Ascending aorta (tissue), 2 donors: ENCODE results near the gene STIM2. TPM values are rescaled to one million over a fixed set of nuclear protein-coding genes. Genes with fewer than 3 reads are reported as not detected.

Experiments
- DNase-seq, 2 donors: peaks; one replicate each; pipeline ENCODE4 v3.0.0-alpha.2; 2019; ENCODE audit warnings: low spot score in 2 of 2
- H3K27ac ChIP-seq, 2 donors: fragments of 200-600 bp; sonication (generic); one replicate each; pipeline ENCODE4 v1.5.1; 2016 to 2017; ENCODE audit warnings: mild to moderate bottlenecking in 1 of 2
- H3K27me3 ChIP-seq: fragments of 200-600 bp; sonication (generic); one replicate; pipeline ENCODE4 v1.5.1; 2017
- H3K36me3 ChIP-seq, 2 donors: fragments of 200-600 bp; sonication (generic); one replicate each; pipeline ENCODE4 v1.5.1; 2016
- H3K4me1 ChIP-seq, 2 donors: fragments of 200-600 bp; sonication (generic); one replicate each; pipeline ENCODE4 v1.5.1; 2016 to 2017; ENCODE audit warnings: mild to moderate bottlenecking in 1 of 2
- H3K4me3 ChIP-seq, 2 donors: fragments of 200-600 bp; sonication (generic); one replicate each; pipeline ENCODE4 v1.5.1; 2016 to 2017; ENCODE audit warnings: mild to moderate bottlenecking in 1 of 2
- H3K9me3 ChIP-seq, 2 donors: fragments of 200-600 bp; sonication (generic); one replicate each; pipeline ENCODE4 v1.5.1; 2016
- CTCF ChIP-seq, 3 experiments: fragments of 200-600 bp in 2 of 3; fragments of 450-650 bp in 1 of 3; sonication (generic) in 2 of 3; IDR thresholded peaks; one replicate each; pipeline ENCODE4 v1.5.1; 2016 to 2019; ENCODE audit warnings: antibody characterized with exemption in 3 of 3, mild to moderate bottlenecking in 1 of 3, moderate library complexity in 1 of 3
- intact Hi-C: fragments of 100-400 bp; cut with DNase I; formaldehyde crosslinking; loops from one replicate; pipeline ENCODE4 v1.15.1; 2023
- total RNA-seq: library from RNA; depleted of rRNA; stranded (reverse); fragments of >200 nt; gene quantifications from one replicate; pipeline ENCODE4 v1.1.0, GENCODE V29; 2016

The STIM2 gene
- total RNA-seq, 1 donor from 2014 or later, result 17.2 TPM

GRCh38 chr4:26999689-27000088 lies 139.0 kb downstream of the STIM2 start:
- no peaks in the 10 kb centered on the region for H3K27me3 ChIP-seq
- no peak for DNase-seq
- intact Hi-C loops, result loop anchor here (10.0 kb wide), 1 partner anchor 675 kb away; the partner anchor contains the start of gene RBPJ
- H3K4me3 ChIP-seq, result no peak overlapping the region
- no peak overlapping the region for H3K27ac ChIP-seq
- H3K4me1 ChIP-seq, result no peaks in the 10 kb centered on the region
- H3K9me3 ChIP-seq, result no peaks in the 10 kb centered on the region
- peaks cover 0 to 2% of the 10 kb centered on the region in 2 donors for H3K36me3 ChIP-seq
- TF ChIP-seq CTCF (IDR thresholded peaks at IDR 0.05), result no peak

GRCh38 chr4:27000122-27000521 lies 139.5 kb downstream of the STIM2 start:
- Histone ChIP-seq H3K27ac (no peak overlapping the region), H3K27me3 (no peaks in the 10 kb centered on the region), H3K4me1 (peaks cover 0 to under 1% of the 10 kb centered on the region in 2 donors), H3K4me3 (no peak overlapping the region), H3K9me3 (no peaks in the 10 kb centered on the region), H3K36me3 (peaks cover 0 to 2% of the 10 kb centered on the region in 2 donors)
- DNase-seq, result no peak
- TF ChIP-seq CTCF (IDR thresholded peaks at IDR 0.05), result no peak
- intact Hi-C loops, result loop anchor here (10.0 kb wide), 1 partner anchor 675 kb away; the partner anchor contains the start of gene RBPJ

- no peak overlapping the region for H3K4me3 ChIP-seq
- peaks cover 0 to 2% of the 10 kb centered on the region in 2 donors for H3K36me3 ChIP-seq
- DNase-seq, result no peak
- no peaks in the 10 kb centered on the region for H3K9me3 ChIP-seq
- H3K27me3 ChIP-seq, result no peaks in the 10 kb centered on the region
- intact Hi-C loops, result loop anchor here (10.0 kb wide), 1 partner anchor 676 kb away; the partner anchor contains the start of gene RBPJ
- no peak overlapping the region for H3K27ac ChIP-seq
- no peak for TF ChIP-seq CTCF (IDR thresholded peaks at IDR 0.05)
- peaks cover 0 to 2% of the 10 kb centered on the region in 2 donors for H3K4me1 ChIP-seq
Measured at GRCh38 chr4:27000820-27001219, 140.2 kb downstream of the STIM2 start.

GRCh38 chr4:27001398-27002164 lies 140.9 kb downstream of the STIM2 start:
- no peak for TF ChIP-seq CTCF (IDR thresholded peaks at IDR 0.05)
- Histone ChIP-seq H3K9me3 (no peaks in the 10 kb centered on the region), H3K27me3 (no peaks in the 10 kb centered on the region), H3K27ac (no peak overlapping the region), H3K4me1 (peaks cover 0 to 2% of the 10 kb centered on the region in 2 donors), H3K4me3 (no peak overlapping the region), H3K36me3 (peaks cover 0 to 2% of the 10 kb centered on the region in 2 donors)
- intact Hi-C loops, result loop anchor here (10.0 kb wide), 1 partner anchor 677 kb away; the partner anchor contains the start of gene RBPJ
- DNase-seq, result no peak

- no peak overlapping the region for H3K27ac ChIP-seq
- no peak overlapping the region for H3K4me3 ChIP-seq
- H3K4me1 ChIP-seq, result peaks cover 0 to 2% of the 10 kb centered on the region in 2 donors
Measured at GRCh38 chr4:27003642-27004113, 143.0 kb downstream of the STIM2 start.

More at GRCh38 chr4:27003642-27004113, 143.0 kb downstream of the STIM2 start:
- no peaks in the 10 kb centered on the region for H3K27me3 ChIP-seq
- no peak for TF ChIP-seq CTCF (IDR thresholded peaks at IDR 0.05)
- peaks cover 0 to 2% of the 10 kb centered on the region in 2 donors for H3K36me3 ChIP-seq
- no peaks in the 10 kb centered on the region for H3K9me3 ChIP-seq
- intact Hi-C loops, result loop anchor here (10.0 kb wide), 1 partner anchor 679 kb away; the partner anchor contains the start of gene RBPJ
- DNase-seq, result no peak
